ENCODE measurements around the gene HOXD12.

The HOXD12 gene

GRCh38 chr2:176147800-176148496 lies 48.4 kb downstream of the HOXD12 start:
- H3K36me3 ChIP-seq (replicated peaks; ENCODE audit: insufficient read depth, low read length): no peaks in the 10 kb centered on the region

GRCh38 chr2:176148751-176149421 lies 49.3 kb downstream of the HOXD12 start:
- Histone ChIP-seq H2AFZ (ENCODE audit: low read length) (no peak overlapping the region), H3K4me2 (ENCODE audit: low read depth, low read length) (no peak overlapping the region), H3K36me3 (replicated peaks; ENCODE audit: insufficient read depth, low read length) (no peaks in the 10 kb centered on the region), H3K27me3 (replicated peaks; ENCODE audit: insufficient read depth, low read length) (peaks cover 15% of the 10 kb centered on the region), H3K4me3 (ENCODE audit: low read length) (no peak overlapping the region), H3F3A (ENCODE audit: insufficient read depth, low read length) (no peaks in the 10 kb centered on the region), H3K9ac (ENCODE audit: low read length) (no peak overlapping the region), H3K9me3 (replicated peaks; ENCODE audit: insufficient read depth, low read length) (no peaks in the 10 kb centered on the region), H3K4me1 (ENCODE audit: low read length) (no peaks in the 10 kb centered on the region), H3K79me2 (ENCODE audit: low read length) (no peaks in the 10 kb centered on the region), H4K20me1 (ENCODE audit: insufficient read depth, low read length) (no peaks in the 10 kb centered on the region), H3K9me2 (replicated peaks; ENCODE audit: insufficient read depth, low read length) (no peaks in the 10 kb centered on the region), H3K27ac (ENCODE audit: low read length) (no peak overlapping the region)
- no peak for DNase-seq
- TF ChIP-seq CTCF (IDR thresholded peaks at IDR 0.05; ENCODE audit: low read length): no peak

More at GRCh38 chr2:176147800-176148496, 48.4 kb downstream of the HOXD12 start:
- Histone ChIP-seq H3K79me2 (ENCODE audit: low read length) (no peaks in the 10 kb centered on the region), H3K27me3 (replicated peaks; ENCODE audit: insufficient read depth, low read length) (peaks cover 15% of the 10 kb centered on the region), H3K27ac (ENCODE audit: low read length) (no peak overlapping the region), H3K9me3 (replicated peaks; ENCODE audit: insufficient read depth, low read length) (no peaks in the 10 kb centered on the region), H3K4me3 (ENCODE audit: low read length) (no peak overlapping the region), H3F3A (ENCODE audit: insufficient read depth, low read length) (no peaks in the 10 kb centered on the region), H3K4me2 (ENCODE audit: low read depth, low read length) (no peak overlapping the region), H3K9me2 (replicated peaks; ENCODE audit: insufficient read depth, low read length) (no peaks in the 10 kb centered on the region), H4K20me1 (ENCODE audit: insufficient read depth, low read length) (no peaks in the 10 kb centered on the region), H3K4me1 (ENCODE audit: low read length) (no peaks in the 10 kb centered on the region), H3K9ac (ENCODE audit: low read length) (no peak overlapping the region), H2AFZ (ENCODE audit: low read length) (no peak overlapping the region)
- DNase-seq: no peak
- TF ChIP-seq CTCF (IDR thresholded peaks at IDR 0.05; ENCODE audit: low read length) (no peak), EZH2 (optimal IDR thresholded peaks at IDR 0.05; ENCODE audit: low read depth, low read length) (no peak), EZH2phosphoT487 (IDR thresholded peaks at IDR 0.05; ENCODE audit: low read length) (no peak)

DNA sequence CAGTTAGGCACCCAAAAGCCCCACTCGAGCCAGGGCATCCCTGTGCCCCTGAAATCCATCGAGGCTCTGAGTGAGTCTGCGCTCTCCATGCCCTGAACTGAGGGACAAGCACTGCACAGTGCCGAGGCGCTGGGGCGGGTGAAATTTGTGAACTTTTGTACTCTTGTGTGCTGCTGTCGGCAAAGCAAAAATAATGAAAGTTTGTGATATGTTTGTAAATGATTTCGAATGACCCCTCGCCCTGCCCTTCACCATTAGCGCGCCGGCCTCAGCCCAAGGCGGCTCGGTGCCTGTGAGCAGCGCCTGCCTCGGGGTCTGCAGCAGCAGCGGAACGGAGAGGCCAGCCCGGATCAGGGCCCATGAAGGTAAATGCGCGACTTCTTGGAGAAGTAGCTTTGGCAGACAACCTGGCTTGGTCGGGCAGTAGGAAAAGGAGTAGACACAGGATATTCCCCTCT lies 49.9 kb downstream of the HOXD12 start:
- no peak for TF ChIP-seq EZH2phosphoT487 (IDR thresholded peaks at IDR 0.05; ENCODE audit: low read length)
- TF ChIP-seq CTCF (IDR thresholded peaks at IDR 0.05; ENCODE audit: low read length): no peak
- no peak for TF ChIP-seq EZH2 (optimal IDR thresholded peaks at IDR 0.05; ENCODE audit: low read depth, low read length)
- Histone ChIP-seq H3F3A (ENCODE audit: insufficient read depth, low read length) (no peaks in the 10 kb centered on the region), H3K27me3 (replicated peaks; ENCODE audit: insufficient read depth, low read length) (peaks cover 15% of the 10 kb centered on the region)

More for the DNA sequence above, 49.9 kb downstream of the HOXD12 start:
- H3K27ac ChIP-seq (ENCODE audit: low read length): no peak overlapping the region
- H3K36me3 ChIP-seq (replicated peaks; ENCODE audit: insufficient read depth, low read length): no peaks in the 10 kb centered on the region
- H4K20me1 ChIP-seq (ENCODE audit: insufficient read depth, low read length): no peaks in the 10 kb centered on the region
- H3K9ac ChIP-seq (ENCODE audit: low read length): no peak overlapping the region
- DNase-seq: no peak
- no peak overlapping the region for H3K4me3 ChIP-seq (ENCODE audit: low read length)
- H2AFZ ChIP-seq (ENCODE audit: low read length): no peak overlapping the region
- H3K9me2 ChIP-seq (replicated peaks; ENCODE audit: insufficient read depth, low read length): no peaks in the 10 kb centered on the region
- no peaks in the 10 kb centered on the region for H3K79me2 ChIP-seq (ENCODE audit: low read length)
- H3K4me1 ChIP-seq (ENCODE audit: low read length): no peaks in the 10 kb centered on the region
- no peak overlapping the region for H3K4me2 ChIP-seq (ENCODE audit: low read depth, low read length)
- H3K9me3 ChIP-seq (replicated peaks; ENCODE audit: insufficient read depth, low read length): no peaks in the 10 kb centered on the region

All from MM.1S (cell line).